H1 (cell line): ENCODE results near the gene IDI2. TPM values are rescaled to one million over a fixed set of nuclear protein-coding genes. Genes with fewer than 3 reads are reported as not detected.

Experiments
- polyA plus RNA-seq, 7 experiments: library from polyadenylated mRNA; depleted of rRNA in 3 of 7; stranded (reverse) in 5 of 7; unstranded in 2 of 7; fragments of >200 nt in 5 of 7; fragments of 200-250 nt in 2 of 7; gene quantifications; 1 replicate in 5 of 7; 2 replicates in 1 of 7; 4 replicates in 1 of 7; pipeline versions ENCODE4 v1.2.1 to v1.2.3, GENCODE V29; 2011 to 2013; ENCODE audit warnings: missing spikeins in 2 of 7, mixed read lengths in 2 of 7
- total RNA-seq: library from RNA; stranded (reverse); fragmentation: NEBNext Ultra II Directional; extraction: Animal tissue kit (Norgen Biotek cat#: 25700); gene quantifications from 2 replicates; pipeline ENCODE4 v1.2.1, GENCODE V29; 2021
- TF ChIP-seq, protein P1 (sequence below): fragments of 300-600 bp; sonication (generic); IDR thresholded peaks from 2 replicates; pipeline ENCODE4 v1.7.1; 2012; ENCODE audit warnings: low read length, moderate library complexity, mild to moderate bottlenecking, inconsistent platforms; ENCODE audit not compliant: insufficient replicate concordance

The IDI2 gene
- total and polyA plus RNA-seq, 2 of the 8 experiments (the other 6 are each of a cell fraction or from before 2014, with no cell fraction given), result not detected

DNA sequence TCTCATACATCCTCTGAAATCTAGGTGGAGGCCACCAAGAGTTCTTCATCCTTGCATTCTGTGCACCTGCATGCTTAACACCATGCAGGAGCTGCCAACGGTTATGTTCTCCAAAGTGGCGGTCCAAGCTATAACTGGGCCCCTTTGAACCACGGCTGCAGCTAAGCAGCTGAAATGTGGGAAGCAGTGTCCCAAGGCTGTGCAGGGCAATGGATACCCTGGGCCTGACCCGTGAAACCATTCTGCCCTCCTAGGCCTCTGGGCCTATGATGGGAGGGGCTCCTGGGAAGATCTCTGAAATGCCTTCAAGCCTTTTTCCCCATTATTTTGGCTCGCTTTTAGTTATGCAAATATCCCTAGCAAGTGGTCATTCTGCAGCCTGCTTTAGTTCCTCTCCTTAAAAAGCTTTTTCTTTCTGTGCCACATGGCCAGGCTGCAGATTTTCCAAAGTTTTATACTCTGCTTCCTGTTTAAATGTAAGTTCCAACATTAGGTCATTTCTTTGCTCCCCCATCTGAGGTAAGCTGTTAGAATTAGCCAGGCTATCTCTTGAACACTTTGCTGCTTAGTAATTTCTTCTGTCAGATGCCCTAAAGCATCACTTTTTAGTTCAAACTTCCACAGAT, 45.1 kb downstream of the IDI2 start (continued):
- TF ChIP-seq, protein P1, sequence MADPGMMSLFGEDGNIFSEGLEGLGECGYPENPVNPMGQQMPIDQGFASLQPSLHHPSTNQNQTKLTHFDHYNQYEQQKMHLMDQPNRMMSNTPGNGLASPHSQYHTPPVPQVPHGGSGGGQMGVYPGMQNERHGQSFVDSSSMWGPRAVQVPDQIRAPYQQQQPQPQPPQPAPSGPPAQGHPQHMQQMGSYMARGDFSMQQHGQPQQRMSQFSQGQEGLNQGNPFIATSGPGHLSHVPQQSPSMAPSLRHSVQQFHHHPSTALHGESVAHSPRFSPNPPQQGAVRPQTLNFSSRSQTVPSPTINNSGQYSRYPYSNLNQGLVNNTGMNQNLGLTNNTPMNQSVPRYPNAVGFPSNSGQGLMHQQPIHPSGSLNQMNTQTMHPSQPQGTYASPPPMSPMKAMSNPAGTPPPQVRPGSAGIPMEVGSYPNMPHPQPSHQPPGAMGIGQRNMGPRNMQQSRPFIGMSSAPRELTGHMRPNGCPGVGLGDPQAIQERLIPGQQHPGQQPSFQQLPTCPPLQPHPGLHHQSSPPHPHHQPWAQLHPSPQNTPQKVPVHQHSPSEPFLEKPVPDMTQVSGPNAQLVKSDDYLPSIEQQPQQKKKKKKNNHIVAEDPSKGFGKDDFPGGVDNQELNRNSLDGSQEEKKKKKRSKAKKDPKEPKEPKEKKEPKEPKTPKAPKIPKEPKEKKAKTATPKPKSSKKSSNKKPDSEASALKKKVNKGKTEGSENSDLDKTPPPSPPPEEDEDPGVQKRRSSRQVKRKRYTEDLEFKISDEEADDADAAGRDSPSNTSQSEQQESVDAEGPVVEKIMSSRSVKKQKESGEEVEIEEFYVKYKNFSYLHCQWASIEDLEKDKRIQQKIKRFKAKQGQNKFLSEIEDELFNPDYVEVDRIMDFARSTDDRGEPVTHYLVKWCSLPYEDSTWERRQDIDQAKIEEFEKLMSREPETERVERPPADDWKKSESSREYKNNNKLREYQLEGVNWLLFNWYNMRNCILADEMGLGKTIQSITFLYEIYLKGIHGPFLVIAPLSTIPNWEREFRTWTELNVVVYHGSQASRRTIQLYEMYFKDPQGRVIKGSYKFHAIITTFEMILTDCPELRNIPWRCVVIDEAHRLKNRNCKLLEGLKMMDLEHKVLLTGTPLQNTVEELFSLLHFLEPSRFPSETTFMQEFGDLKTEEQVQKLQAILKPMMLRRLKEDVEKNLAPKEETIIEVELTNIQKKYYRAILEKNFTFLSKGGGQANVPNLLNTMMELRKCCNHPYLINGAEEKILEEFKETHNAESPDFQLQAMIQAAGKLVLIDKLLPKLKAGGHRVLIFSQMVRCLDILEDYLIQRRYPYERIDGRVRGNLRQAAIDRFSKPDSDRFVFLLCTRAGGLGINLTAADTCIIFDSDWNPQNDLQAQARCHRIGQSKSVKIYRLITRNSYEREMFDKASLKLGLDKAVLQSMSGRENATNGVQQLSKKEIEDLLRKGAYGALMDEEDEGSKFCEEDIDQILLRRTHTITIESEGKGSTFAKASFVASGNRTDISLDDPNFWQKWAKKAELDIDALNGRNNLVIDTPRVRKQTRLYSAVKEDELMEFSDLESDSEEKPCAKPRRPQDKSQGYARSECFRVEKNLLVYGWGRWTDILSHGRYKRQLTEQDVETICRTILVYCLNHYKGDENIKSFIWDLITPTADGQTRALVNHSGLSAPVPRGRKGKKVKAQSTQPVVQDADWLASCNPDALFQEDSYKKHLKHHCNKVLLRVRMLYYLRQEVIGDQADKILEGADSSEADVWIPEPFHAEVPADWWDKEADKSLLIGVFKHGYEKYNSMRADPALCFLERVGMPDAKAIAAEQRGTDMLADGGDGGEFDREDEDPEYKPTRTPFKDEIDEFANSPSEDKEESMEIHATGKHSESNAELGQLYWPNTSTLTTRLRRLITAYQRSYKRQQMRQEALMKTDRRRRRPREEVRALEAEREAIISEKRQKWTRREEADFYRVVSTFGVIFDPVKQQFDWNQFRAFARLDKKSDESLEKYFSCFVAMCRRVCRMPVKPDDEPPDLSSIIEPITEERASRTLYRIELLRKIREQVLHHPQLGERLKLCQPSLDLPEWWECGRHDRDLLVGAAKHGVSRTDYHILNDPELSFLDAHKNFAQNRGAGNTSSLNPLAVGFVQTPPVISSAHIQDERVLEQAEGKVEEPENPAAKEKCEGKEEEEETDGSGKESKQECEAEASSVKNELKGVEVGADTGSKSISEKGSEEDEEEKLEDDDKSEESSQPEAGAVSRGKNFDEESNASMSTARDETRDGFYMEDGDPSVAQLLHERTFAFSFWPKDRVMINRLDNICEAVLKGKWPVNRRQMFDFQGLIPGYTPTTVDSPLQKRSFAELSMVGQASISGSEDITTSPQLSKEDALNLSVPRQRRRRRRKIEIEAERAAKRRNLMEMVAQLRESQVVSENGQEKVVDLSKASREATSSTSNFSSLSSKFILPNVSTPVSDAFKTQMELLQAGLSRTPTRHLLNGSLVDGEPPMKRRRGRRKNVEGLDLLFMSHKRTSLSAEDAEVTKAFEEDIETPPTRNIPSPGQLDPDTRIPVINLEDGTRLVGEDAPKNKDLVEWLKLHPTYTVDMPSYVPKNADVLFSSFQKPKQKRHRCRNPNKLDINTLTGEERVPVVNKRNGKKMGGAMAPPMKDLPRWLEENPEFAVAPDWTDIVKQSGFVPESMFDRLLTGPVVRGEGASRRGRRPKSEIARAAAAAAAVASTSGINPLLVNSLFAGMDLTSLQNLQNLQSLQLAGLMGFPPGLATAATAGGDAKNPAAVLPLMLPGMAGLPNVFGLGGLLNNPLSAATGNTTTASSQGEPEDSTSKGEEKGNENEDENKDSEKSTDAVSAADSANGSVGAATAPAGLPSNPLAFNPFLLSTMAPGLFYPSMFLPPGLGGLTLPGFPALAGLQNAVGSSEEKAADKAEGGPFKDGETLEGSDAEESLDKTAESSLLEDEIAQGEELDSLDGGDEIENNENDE, result no peak
